ENCODE data around the gene MYL6B. TPM values are rescaled to one million over a fixed set of nuclear protein-coding genes. Genes with fewer than 3 reads are reported as not detected.
A peak's percentile ranks its signal among the peaks of the same experiment; 100 is the strongest.
"Not testable (repeated sequence)": the region's sequence is repeated elsewhere in the genome, so short reads cannot be mapped to it uniquely, and the experiment has no call there.

Gene MYL6B
- total RNA-seq, 1 donor from 2014 or later = 54.1 TPM

DNA sequence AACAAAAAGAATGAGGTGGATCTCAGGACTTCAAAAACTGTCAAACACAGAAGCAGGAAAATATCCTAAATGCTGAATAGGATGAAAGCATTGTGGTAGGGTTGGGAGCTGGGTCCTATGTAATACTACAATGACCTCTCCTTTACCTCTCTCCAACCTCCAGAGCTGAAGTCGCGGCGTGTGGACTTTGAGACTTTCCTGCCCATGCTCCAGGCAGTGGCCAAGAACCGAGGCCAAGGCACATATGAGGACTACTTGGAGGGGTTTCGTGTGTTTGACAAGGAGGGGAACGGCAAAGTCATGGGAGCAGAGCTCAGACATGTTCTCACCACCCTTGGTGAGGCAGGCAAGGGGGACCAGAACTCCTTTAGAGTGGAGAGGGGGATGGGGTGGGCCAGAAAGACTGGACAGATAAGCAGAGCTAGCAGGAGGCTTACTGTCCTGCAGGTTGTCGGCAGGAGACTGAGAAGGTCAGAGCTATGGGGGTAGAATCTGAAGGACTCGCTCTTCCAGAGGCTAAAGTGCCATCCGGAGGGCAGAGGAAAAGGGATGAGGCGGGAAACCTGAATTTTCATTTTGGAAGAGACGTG, 3.0 kb downstream of the MYL6B start:
- no peak for DNase-seq
- H3K27ac ChIP-seq (replicated peaks) = no peak overlapping the region
- peaks cover 11% of the 10 kb centered on the region for H3K36me3 ChIP-seq
- H3K4me3 ChIP-seq = no peak overlapping the region
- no peaks in the 10 kb centered on the region for H3K9me3 ChIP-seq (replicated peaks)
- no peaks in the 10 kb centered on the region for H3K27me3 ChIP-seq (ENCODE audit: low read depth)
- TF ChIP-seq, protein P1, sequence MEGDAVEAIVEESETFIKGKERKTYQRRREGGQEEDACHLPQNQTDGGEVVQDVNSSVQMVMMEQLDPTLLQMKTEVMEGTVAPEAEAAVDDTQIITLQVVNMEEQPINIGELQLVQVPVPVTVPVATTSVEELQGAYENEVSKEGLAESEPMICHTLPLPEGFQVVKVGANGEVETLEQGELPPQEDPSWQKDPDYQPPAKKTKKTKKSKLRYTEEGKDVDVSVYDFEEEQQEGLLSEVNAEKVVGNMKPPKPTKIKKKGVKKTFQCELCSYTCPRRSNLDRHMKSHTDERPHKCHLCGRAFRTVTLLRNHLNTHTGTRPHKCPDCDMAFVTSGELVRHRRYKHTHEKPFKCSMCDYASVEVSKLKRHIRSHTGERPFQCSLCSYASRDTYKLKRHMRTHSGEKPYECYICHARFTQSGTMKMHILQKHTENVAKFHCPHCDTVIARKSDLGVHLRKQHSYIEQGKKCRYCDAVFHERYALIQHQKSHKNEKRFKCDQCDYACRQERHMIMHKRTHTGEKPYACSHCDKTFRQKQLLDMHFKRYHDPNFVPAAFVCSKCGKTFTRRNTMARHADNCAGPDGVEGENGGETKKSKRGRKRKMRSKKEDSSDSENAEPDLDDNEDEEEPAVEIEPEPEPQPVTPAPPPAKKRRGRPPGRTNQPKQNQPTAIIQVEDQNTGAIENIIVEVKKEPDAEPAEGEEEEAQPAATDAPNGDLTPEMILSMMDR (IDR thresholded peaks at IDR 0.05; ENCODE audit: borderline replicate concordance) = no peak
- H3K4me1 ChIP-seq = peaks cover 59% of the 10 kb centered on the region
- intact Hi-C loops (cut with micrococcal nuclease) = loop anchor here (5.0 kb wide), 1 partner anchor 38 kb away; the partner anchor contains the start of genes RPL41 and ZC3H10

GRCh38 chr12:56156464-56157200, 4.2 kb downstream of the MYL6B start:
- peaks cover 60% of the 10 kb centered on the region for H3K4me1 ChIP-seq
- not testable (repeated sequence) for H3K27me3 ChIP-seq (ENCODE audit: low read depth); DNase-seq; H3K9me3 ChIP-seq (replicated peaks)
- intact Hi-C loops (cut with micrococcal nuclease) = loop anchor here (5.0 kb wide), 1 partner anchor 39 kb away; the partner anchor contains the start of genes RPL41 and ZC3H10
- peak overlapping the region; percentile 96 for H3K27ac ChIP-seq (replicated peaks)
- H3K36me3 ChIP-seq = peaks cover 23% of the 10 kb centered on the region
- H3K4me3 ChIP-seq = peak overlapping the region; percentile 75

DNA sequence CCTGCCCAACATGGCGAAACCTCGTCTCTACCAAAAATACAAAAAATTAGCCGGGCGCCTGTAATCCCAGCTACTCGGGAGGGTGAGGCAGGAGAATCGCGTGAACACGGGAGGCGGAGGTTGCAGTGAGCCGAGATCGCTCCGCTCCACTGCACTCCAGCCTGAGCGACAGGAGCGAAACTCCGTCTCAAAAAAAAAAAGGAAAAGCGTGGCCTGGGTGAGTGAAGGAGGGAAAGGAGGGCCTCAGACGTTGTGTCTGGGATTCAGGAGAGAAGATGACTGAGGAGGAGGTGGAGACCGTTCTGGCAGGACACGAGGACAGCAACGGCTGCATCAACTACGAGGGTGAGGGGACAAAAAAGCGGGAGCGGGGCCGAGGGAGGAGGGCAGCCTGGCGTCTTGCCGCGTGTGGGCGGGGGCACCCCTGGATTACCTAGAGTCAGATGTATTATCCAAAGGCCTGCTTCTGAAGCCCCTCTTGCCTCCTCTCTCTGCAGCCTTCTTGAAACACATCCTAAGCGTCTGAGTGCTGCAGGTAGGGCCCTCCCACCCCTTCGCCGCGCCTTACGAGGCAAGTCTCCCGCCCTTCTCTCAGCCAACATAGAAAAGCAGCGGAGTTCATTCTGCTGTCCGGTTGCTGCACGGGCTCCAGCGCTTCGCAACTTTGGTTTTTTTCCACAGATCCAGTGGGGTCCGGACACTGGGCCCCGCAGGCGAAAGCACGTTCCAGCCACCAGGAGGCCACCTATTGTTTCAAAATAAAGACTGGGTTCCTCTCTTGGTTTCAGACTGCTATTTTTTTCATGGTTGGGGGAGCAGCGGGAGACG, 5.0 kb downstream of the MYL6B start:
- H3K4me1 ChIP-seq = peaks cover 63% of the 10 kb centered on the region
- peaks cover 31% of the 10 kb centered on the region for H3K36me3 ChIP-seq
- intact Hi-C loops (cut with micrococcal nuclease) = loop anchor here (5.0 kb wide), 1 partner anchor 40 kb away; the partner anchor contains the start of genes RPL41 and ZC3H10
- H3K4me3 ChIP-seq = peak overlapping the region; percentile 75
- no peaks in the 10 kb centered on the region for H3K9me3 ChIP-seq (replicated peaks)
- peak; percentile 74 for DNase-seq
- peak overlapping the region; percentile 96 for H3K27ac ChIP-seq (replicated peaks)
- TF ChIP-seq, protein P1 (IDR thresholded peaks at IDR 0.05; ENCODE audit: borderline replicate concordance) = peak; percentile 73
- H3K27me3 ChIP-seq (ENCODE audit: low read depth) = no peaks in the 10 kb centered on the region

GRCh38 chr12:56158029-56158925, 5.9 kb downstream of the MYL6B start, which contains the start of gene MYL6:
Gene MYL6 (plus strand): TSS chr12:56158359. CDS start chr12:56158402, 43 bp downstream.
- no peaks in the 10 kb centered on the region for H3K9me3 ChIP-seq (replicated peaks)
- peaks cover 40% of the 10 kb centered on the region for H3K36me3 ChIP-seq
- intact Hi-C loops (cut with micrococcal nuclease) = loop anchor here (5.0 kb wide), 1 partner anchor 41 kb away; the partner anchor contains the start of genes RPL41 and ZC3H10
- DNase-seq = peak; percentile 94
- TF ChIP-seq, protein P1 (IDR thresholded peaks at IDR 0.05; ENCODE audit: borderline replicate concordance) = no peak
- H3K4me1 ChIP-seq = peaks cover 56% of the 10 kb centered on the region
- peak within 1 kb of the TSS; percentile 96 for H3K27ac ChIP-seq (replicated peaks)
- peak within 1 kb of the TSS; percentile 75 for H3K4me3 ChIP-seq
- H3K27me3 ChIP-seq (ENCODE audit: low read depth) = no peaks in the 10 kb centered on the region

- peak; percentile 81 for DNase-seq
- Histone ChIP-seq H3K27ac (replicated peaks) (peak overlapping the region; percentile 96), H3K4me3 (peak overlapping the region; percentile 75), H3K9me3 (replicated peaks) (no peaks in the 10 kb centered on the region), H3K36me3 (peaks cover 47% of the 10 kb centered on the region), H3K27me3 (ENCODE audit: low read depth) (no peaks in the 10 kb centered on the region), H3K4me1 (peaks cover 52% of the 10 kb centered on the region)
- intact Hi-C loops (cut with micrococcal nuclease) = loop anchor here (5.0 kb wide), 1 partner anchor 42 kb away; the partner anchor contains the start of genes RPL41 and ZC3H10
- TF ChIP-seq, protein P1 (IDR thresholded peaks at IDR 0.05; ENCODE audit: borderline replicate concordance) = no peak
Measured at GRCh38 chr12:56158926-56159461, 6.6 kb downstream of the MYL6B start.

Measured in left ventricle myocardium inferior (tissue), 1 donor.